GM18909 (cell line): Measurements from ENCODE around the gene SPATS2.
"Not testable (repeated sequence)": the region's sequence is repeated elsewhere in the genome, so short reads cannot be mapped to it uniquely, and the experiment has no call there.

Experiments
- ATAC-seq: cut with Tn5 transposase; IDR thresholded peaks from one replicate; pipeline ENCODE4 v1.9.1; 2021; ENCODE audit warnings: mild to moderate bottlenecking; ENCODE audit not compliant: unreplicated experiment, poor library complexity

The SPATS2 gene

GRCh38 chr12:49367381-49368239, at the start of gene SPATS2:
TSS of gene SPATS2 (plus strand) at chr12:49367462. CDS start at chr12:49461013, 93,551 bp downstream.
- no peak for ATAC-seq

GRCh38 chr12:49320411-49321103, 46.7 kb upstream of the SPATS2 start:
- not testable (repeated sequence) for ATAC-seq

- no peak for ATAC-seq
Measured at GRCh38 chr12:49322367-49322707, 44.9 kb upstream of the SPATS2 start.

- peak; percentile 98 for ATAC-seq
Measured at GRCh38 chr12:49322708-49323523, 44.3 kb upstream of the SPATS2 start, which contains the start of gene TROAP. TSS of gene TROAP (plus strand) at chr12:49323255. CDS start at chr12:49323609, 354 bp downstream.

GRCh38 chr12:49323524-49324097, 43.7 kb upstream of the SPATS2 start:
- ATAC-seq = no peak

GRCh38 chr12:49325606-49326005, 41.7 kb upstream of the SPATS2 start:
- ATAC-seq = no peak

GRCh38 chr12:49327368-49327767, 39.9 kb upstream of the SPATS2 start:
- ATAC-seq = no peak

- ATAC-seq = no peak
Measured at GRCh38 chr12:49327887-49328286, 39.4 kb upstream of the SPATS2 start.

- no peak for ATAC-seq
Measured at GRCh38 chr12:49328816-49329215, 38.4 kb upstream of the SPATS2 start.

- ATAC-seq = no peak
Measured at GRCh38 chr12:49330032-49330619, 37.1 kb upstream of the SPATS2 start.

GRCh38 chr12:49330631-49331379, 36.5 kb upstream of the SPATS2 start:
- no peak for ATAC-seq

GRCh38 chr12:49331380-49332222, 35.7 kb upstream of the SPATS2 start:
- no peak for ATAC-seq

- no peak for ATAC-seq
Measured at GRCh38 chr12:49332441-49332861, 34.8 kb upstream of the SPATS2 start.

GRCh38 chr12:49332891-49333371, 34.3 kb upstream of the SPATS2 start:
- no peak for ATAC-seq

- not testable (repeated sequence) for ATAC-seq
Measured at GRCh38 chr12:49333778-49334177, 33.5 kb upstream of the SPATS2 start.

GRCh38 chr12:49334226-49334625, 33.0 kb upstream of the SPATS2 start:
- ATAC-seq = no peak

GRCh38 chr12:49334681-49335080, 32.6 kb upstream of the SPATS2 start:
- no peak for ATAC-seq
